ENCODE data around the gene SALL1.

SALL1 gene

GRCh38 chr16:51150888-51151320 lies at the start of gene SALL1:
Gene SALL1, minus strand, starts transcription at chr16:51151270. Its CDS starts 29 bp downstream, at chr16:51151241.
- DNase-seq (ENCODE audit: low read depth in 2 of 2) = no peak

DNA sequence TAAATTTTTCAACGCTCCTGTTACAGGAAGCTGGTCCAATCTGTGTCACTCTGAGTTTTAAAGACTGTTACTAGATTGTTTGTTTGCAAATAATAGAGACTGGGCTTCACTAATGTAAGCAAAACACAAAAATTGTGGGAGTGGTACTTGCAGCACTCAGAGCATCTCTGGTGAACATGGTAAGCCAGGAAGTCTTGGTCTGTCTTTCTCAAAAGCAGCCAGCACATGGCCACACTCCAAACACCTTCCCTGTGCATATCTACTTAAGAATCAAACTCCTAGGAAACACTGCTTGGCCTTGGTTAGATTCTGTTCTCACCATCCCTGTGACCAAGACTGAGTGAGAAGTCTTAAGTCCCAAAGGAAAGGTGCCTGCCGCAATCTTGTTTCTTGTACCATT lies 49.7 kb upstream of the SALL1 start:
- no peak for DNase-seq (ENCODE audit: low read depth in 2 of 2)

GRCh38 chr16:51197953-51198748 lies 47.1 kb upstream of the SALL1 start:
- no peak for DNase-seq (ENCODE audit: low read depth in 2 of 2)

DNA sequence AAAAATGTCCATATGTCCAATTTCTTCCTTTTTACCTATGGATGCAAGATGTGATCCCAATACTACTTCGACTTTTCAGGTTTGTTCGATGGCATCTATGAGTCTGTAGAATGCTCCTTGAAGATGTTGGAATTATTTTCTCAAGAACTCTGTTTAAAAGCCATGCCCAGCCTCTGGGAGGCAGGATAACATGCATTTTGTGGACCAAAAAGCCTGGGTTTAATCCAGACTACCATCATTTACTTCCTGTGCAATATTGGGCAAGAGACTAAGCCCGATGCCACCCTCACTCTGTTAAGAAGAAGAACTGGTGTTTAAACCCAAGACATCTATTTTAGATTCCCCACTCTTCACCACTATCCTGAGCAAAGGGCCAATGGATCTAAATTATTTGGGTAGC lies 42.8 kb upstream of the SALL1 start:
- no peak for DNase-seq (ENCODE audit: low read depth in 2 of 2)

DNA sequence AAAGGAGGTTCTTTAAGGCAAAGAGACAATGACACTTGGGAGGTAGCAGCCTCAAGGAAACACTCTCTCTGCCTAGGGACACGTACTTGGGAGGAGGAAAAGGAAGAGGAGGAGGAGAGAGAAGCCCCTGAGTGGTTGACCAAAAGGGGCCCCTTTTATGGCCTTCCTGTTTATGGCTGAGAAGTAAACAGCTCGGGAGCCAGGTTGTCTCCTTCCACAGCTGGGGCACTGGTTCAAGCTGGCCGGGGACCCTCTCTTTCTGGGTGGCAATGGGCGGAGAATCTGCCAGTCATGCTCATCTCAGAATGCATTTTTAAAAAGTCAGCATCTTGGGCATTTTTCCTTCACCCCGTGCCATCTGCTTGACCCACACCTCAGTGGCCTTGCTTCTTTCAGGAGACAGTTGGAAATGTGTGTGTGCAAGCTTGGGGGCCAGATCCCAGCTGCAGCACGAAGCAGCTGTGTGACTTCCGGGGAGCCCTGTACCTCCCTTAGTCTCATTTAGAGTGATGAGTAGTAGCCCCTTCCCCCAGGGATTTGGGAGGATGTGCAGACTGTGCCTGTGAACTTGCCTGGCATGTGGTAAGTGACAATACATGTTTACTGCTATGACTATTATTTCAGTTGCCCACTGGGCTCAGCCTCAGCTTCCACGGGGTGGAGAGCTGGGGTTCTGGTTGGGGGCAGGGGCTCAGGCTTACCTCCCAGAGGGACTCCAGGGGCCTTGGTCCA lies 33.8 kb upstream of the SALL1 start:
- DNase-seq (ENCODE audit: low read depth in 2 of 2) = no peak

DNA sequence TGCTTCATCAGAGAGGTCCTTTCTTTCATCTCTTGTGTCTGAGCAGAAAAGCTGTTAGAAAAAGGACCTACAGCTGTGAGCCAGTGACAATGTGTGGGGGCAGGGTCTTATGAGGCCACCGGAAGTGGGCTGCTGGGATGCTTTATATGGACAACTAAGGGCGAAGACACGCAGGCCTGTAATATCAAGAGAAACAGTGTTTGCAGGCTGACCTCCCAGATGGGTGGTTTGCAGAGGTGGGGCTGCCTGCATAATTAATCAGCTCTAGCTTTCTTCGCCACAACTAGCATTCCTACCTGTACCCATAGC lies 30.4 kb upstream of the SALL1 start:
- no peak for DNase-seq (ENCODE audit: low read depth in 2 of 2)

DNA sequence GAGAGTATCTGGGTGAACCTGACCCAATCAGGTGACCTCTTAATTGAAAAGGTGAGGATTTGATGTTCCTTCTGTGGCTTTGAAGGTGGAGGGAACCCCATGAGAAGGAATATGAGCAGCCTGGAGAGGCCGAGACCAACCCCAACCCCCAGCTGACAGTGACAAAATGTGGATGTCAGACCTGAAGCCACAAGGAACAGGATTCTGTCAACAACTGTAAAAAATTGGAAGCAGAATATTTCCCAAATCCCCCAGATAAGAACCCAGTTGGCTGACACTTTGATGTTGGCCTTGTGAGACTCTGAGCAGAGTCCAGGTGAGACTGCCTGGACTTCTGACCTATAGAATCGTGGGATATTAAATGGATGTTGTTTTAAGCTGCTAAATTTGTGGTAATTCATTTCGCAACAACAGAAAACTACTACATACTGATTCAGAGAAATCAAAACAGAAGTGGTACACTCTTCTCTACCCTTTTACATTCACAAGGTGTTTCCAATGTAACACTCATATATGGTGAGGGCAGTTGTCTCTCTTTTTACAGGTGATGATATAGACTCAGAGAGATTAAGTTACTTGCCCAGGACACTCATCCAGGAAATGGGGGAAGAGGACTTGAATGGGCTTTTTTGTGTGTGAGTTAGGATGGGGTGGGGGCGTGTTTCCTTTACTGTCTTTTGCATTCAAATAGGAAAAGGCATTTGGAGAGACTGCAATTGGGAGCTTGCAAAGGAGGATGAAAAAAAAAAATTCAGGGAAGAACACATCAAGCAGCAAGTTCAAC lies 29.8 kb upstream of the SALL1 start:
- no peak for DNase-seq (ENCODE audit: low read depth in 2 of 2)

DNA sequence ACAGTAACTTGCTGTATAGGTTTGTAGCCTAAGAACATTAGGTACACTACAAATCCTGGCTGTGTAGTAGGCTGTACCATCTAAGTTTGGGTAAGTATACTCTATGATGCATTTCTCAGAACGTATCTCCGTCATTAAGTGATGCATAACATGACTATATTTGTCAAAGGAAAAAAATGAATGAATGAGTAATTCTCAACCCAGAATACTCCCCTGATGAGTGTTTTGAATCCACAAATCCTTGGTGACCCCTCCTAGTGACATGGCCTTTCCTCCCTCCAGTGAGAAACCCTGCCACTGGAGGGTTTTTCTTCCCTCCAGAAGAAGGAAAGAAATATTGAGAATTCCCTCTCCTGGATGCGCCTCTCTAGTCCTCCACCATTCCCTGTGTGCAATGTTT lies 24.0 kb upstream of the SALL1 start:
- no peak for DNase-seq (ENCODE audit: low read depth in 2 of 2)

DNA sequence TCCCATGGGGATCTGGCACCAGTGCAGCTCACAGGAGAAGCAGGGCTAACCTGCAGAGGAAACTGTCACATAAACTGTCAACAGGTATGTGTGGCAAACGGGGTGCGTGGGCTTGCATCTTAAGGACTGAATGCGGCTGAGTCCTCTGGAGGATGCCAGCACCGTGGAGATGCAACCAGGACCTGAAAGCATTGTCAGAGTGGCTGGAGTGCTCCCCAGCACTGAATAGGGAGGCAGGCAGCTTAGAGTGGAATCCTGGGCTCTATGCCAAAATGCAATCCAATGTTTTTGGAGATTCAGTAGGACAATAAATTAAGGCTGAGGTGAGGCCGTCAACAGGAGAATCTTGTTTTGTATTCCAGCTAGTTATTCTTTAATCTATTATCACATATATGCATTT lies 21.3 kb upstream of the SALL1 start:
- DNase-seq (ENCODE audit: low read depth in 2 of 2) = no peak

DNA sequence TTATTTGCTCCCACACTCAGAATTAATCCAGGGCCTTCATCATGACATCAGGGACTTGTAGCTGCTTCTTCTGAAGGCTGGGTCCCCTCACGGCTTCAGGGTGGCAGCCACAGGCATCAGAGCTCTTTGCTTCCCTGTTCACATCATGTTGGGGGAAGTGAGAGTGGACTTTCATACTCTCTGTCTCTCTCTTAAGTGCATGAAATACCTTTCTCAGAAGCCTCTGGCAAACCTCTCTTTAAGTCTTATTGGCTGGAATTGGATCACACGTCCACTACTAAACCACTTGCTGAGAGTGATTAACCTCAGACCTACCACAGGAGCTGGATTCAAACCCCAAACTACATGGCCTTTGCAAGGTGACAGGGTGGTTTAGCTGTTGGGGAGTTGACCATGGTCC lies 17.7 kb upstream of the SALL1 start:
- no peak for DNase-seq (ENCODE audit: low read depth in 2 of 2)

- DNase-seq (ENCODE audit: low read depth in 2 of 2) = no peak
These were observed 16.3 kb upstream of the SALL1 start for GRCh38 chr16:51167170-51167895.

DNA sequence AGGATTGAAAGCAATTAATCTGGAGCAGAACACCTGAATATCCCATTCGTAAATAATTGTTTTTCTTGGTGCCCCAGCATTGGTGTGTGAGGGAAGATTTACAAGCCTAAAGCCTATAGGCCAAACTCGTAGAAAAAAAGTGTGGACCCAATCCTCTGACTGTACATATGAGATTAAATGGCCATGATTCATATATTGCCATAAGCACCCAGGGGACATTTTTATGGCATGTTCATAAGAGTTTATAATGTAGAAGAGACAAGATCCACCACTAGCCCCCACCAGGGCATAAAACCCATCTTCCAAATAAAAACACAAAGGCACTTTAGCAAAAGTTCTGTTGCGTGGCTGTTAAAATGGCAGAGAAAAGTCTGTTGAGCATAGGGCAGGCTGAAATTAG lies 15.5 kb upstream of the SALL1 start:
- DNase-seq (ENCODE audit: low read depth in 2 of 2) = no peak

DNA sequence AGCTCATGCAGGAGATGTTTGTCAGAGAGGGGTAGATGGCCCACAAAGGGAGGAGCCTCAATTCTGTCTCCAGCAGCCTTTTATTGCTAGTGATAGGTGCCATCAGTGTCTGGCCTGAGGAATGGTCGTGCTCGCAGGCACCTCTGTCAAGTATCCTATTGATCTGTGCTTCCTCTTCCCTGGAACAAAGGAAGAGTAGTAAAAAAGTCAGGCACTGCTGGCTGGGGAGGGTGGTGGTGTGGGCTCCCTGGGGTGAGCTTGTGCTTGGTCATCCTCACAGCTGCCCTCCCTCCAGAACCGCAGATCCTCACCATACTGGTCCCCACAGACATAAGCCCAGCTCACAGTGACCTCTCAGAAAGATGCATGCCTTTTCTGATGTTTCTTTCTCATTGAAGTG lies 15.0 kb upstream of the SALL1 start:
- no peak for DNase-seq (ENCODE audit: low read depth in 2 of 2)

DNA sequence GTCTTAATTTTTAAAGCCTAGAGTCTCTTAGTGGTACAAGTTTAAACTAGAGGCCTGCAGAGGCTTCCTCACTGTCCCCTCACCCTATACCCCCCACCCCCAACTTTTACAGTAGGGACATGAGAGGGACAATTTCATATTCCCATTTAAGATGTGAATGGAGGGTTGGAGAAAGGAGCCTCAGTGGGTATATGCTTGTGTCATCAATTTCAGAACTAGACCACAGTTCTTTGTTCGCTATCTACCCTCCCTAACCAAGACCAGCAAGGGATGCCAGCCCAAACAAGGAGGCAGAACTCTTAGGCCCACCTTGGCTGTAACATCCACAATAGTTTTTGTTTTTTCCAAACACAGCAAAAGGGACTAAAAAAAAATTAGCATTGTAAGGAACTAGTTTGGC lies 14.0 kb upstream of the SALL1 start:
- no peak for DNase-seq (ENCODE audit: low read depth in 2 of 2)

- no peak for DNase-seq (ENCODE audit: low read depth in 2 of 2)
These were observed 13.5 kb upstream of the SALL1 start for GRCh38 chr16:51164574-51164973.

DNA sequence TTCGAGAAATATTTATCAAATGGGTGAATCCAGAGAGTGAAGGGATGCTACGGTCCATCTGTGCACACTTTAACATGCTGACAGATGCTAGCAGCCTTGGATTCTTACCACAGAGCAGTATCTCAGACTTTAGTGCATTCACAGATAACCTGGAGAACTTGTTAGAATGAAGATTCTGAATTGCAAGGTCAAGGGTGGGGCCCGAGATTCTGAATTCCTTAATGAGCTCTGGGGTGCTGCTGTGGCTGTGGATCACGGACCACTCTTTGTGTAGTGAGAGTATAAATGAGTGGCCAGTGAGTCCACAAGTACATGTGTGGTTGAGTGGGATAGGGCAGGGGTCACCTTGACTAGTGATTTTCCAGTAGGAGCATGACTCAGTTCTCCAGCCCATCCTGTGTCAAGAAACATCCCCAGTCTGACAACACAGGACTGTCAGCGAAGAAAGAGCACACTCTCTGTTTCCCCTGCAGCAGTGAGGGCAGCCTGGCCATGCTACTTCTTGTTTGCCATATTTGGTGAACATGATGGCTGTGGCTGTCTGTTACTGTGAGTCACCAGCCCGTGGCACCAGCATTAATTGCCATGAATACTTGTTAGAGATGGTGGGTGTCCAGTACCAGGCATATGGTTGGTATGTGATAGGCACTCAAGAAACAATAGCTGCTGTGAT lies 13.0 kb upstream of the SALL1 start:
- no peak for DNase-seq (ENCODE audit: low read depth in 2 of 2)

DNA sequence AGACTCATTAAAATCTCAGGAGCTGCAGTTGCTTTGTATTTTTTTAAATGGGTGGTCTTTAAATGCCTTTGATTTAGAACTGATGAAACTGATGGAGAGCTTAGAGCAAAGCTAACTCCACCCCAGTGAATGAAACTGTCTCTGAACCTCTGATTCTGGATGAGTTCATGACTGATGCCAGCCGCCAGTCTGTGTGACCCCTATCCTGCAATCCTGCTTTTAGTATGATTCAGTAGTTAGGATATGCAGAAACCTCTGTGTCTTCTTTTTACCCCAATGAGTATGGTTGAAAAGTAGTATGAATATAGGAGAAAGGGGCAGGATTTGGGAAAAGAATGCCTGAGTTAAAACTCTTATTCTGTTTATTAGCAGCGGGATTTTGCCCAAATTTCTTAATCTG lies 12.3 kb upstream of the SALL1 start:
- DNase-seq (ENCODE audit: low read depth in 2 of 2) = no peak

DNA sequence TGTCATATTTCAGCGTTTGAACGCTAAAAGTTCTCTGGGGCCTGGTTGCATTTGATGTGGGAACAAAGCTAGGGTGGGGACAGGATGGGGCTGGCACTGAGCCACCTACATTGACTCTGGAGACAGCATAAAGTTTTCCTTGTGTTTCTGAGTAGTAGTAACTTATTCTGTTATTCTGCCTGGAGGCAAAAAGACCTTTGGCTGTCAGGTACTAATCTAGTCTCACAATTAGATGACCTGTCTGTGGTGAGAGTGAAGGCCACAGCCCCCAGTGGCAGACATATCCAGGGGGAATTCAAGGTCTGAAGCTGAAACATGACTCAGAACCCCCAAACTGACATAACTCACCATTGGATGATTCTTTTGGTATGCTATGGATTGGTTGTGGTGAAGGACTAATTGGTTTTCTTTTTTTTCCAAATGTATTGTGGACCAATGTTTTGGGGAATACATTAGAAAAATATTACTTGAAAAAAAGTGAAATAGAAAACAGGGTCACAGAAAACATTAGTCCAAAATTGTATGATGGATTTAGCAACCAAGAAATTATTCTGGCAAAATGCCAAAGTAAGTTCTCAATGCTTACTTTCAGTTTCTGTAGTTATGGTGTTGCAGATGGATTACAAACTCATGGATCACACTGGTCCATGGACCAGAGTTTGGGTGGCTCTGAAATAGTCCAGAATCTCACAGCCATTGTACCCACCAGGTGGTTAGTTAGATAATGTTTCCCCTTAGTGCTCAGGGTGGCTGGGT lies 10.5 kb upstream of the SALL1 start:
- DNase-seq (ENCODE audit: low read depth in 2 of 2) = no peak

DNA sequence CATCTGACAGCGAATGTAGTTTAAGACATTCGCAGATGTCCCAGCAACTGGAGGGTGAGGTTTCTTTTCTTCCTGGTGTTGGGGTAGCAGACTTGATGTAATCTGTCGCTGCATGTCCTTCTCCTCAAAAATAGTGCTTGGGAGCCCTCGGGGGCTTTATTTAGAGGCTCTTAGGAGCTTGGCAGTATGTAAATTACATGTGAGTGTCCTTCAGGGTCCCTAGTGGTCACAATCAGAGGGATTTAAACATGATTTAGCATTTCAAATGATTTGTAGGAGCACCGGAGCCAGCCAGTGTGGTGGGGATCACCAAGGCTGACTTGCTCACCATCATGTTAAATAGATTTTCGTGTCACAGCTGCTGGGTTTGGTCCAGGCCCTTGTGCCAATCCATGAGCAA lies 8.8 kb upstream of the SALL1 start:
- no peak for DNase-seq (ENCODE audit: low read depth in 2 of 2)

DNA sequence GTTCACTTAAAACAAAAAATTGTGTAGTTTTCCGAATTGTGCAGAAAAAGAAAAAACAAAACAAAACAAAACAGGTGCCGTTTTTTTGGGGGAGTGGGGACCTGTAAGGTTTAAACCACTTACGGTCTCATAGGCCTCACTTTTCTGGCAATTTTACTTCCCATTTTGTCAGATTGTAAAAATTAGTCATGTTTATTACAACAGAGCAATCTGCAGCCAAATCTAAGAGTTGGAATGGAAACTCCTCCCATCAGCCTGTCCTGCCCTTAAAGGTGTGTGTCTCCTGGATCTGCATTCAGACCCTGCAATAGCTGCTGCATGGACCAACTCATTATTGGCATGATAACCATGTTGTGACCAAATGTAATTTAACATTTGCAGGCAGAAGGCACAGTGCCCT lies 8.2 kb upstream of the SALL1 start:
- no peak for DNase-seq (ENCODE audit: low read depth in 2 of 2)

- DNase-seq (ENCODE audit: low read depth in 2 of 2) = no peak
These were observed 6.6 kb upstream of the SALL1 start for GRCh38 chr16:51157698-51158097.
